IPS-11a (cell line): ENCODE results near the gene PROM1.
A peak's percentile ranks its signal among the peaks of the same experiment; 100 is the strongest.

Source experiments
- H3K4me3 ChIP-seq: one replicate; pipeline ENCODE4 v1.5.1; 2013; ENCODE audit warnings: low read depth, low read length, control low read depth

PROM1 gene

DNA sequence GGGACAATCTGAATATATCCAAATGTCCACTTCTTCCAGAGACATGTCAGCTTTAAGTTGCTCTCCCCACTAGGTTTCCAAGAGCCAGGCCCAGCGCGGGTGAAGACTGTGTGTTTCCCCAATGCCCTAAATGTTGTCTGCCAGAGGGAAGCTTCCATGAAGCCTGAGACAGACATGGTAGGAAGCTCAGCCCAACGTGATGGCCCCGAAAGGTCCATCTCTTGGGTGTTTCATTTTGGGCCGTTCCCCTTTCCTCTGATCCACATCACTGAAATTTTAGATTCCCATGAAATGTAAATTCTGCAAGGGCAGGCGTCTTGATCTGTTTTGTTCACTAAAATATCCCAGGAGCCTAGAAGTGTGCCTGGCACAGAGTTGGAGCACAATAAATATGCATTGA is 25.4 kb upstream of the PROM1 start:
- H3K4me3 ChIP-seq = no peak overlapping the region

DNA sequence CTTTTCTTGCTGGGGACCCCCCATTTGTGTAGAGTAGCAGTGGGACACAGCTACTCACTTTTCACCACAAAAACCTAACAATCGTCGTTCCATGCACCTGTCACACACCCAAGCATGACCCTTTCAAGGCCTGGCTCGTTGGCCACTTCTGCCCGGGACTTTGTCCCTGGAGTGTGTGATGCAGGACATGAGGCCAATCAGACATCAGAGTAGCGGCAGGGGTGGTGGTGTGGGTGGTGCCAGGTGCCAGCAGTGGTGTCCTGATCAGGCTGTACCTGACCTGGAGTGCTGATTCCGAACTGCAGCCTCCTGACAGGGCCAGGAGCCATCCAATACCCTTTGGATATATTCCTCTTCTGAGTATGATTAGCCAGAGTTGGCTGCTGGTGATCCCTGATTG is 23.1 kb upstream of the PROM1 start:
- H3K4me3 ChIP-seq = no peak overlapping the region

DNA sequence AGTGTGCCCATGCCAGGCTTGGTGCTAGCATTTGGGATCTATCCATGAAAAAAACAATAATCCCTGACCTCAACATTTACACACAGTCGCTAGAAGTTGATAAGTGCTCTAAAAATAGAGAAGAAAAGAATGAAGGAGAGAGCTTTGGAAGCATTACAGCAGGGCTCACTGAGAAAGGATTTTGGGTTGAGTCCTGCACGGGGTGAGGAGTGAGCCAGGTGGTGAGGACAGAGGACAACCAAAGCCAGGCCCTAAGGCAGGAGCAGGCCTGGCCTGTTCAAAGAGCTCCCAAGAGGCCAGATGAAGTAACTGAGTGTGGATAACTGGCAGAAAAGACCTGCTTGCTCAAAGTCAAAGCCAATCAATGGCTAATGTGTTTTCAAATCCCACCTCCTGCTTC is 20.7 kb upstream of the PROM1 start:
- no peak overlapping the region for H3K4me3 ChIP-seq

DNA sequence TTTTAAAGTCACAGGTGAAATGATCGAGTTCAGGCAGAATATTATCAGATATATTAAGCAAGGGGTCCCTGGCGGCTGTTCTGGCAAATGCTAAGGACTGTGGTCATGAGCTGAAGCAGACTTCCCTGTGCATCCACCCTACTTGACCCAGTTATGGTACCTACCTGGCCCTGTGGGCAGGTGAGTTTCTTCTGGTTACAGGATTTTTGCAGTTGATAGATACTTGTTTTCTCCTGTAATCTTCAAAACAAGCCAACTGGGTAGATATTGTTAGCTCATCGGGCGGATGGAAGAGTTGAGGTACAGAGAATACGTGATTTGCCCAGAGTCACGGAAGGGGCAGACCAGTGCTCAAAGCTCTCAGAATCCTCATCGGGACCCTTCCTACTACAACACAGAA is 18.5 kb upstream of the PROM1 start:
- no peak overlapping the region for H3K4me3 ChIP-seq

DNA sequence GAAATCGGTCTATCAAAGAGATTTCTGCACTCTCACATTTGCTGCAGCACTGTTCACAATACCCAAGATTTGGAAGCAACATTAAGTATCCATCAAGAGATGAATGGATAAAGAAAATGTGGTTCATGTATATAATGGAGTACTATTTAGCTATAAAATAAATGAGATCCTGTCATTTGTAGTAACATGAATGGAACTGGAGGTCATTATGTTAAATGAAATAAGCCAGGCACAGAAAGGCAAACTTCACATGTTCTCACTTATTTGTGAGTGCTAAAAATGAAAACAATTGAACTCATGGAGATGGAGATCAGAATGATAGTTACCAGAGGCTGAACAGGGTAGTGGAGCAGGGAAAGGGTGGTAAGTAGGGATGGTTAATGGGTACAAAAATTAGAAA is 17.0 kb upstream of the PROM1 start:
- no peak overlapping the region for H3K4me3 ChIP-seq

DNA sequence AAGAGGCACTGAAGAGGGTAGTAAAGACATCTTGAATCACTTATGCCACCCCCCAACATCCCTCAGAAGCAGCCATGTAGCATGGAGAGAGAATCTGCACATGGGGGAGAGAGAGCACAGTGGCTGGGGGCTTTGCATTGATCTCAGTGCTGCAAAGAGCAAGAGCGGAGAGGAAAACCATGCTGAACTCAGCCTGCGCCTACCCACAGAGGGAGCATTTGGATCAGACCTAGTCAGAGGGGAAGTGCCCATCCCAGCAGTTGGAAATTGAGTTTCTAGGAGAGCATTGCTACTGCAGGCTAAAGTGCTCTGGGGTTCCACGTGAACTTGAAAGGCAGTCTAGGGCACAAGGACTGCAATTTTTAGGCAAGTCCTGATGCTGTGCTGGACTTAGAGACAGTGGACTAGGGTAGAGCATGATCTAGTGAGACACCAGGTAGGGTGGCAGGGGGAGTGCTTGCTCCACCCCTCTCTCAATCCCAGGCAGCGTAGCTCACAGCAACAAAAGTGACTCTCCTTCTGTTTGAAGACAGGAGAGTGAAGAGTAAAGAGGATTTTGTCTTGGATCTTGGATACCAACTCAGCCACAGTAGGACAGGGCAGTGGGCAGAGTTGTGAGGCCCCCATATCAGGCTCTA is 9.0 kb upstream of the PROM1 start:
- no peak overlapping the region for H3K4me3 ChIP-seq

DNA sequence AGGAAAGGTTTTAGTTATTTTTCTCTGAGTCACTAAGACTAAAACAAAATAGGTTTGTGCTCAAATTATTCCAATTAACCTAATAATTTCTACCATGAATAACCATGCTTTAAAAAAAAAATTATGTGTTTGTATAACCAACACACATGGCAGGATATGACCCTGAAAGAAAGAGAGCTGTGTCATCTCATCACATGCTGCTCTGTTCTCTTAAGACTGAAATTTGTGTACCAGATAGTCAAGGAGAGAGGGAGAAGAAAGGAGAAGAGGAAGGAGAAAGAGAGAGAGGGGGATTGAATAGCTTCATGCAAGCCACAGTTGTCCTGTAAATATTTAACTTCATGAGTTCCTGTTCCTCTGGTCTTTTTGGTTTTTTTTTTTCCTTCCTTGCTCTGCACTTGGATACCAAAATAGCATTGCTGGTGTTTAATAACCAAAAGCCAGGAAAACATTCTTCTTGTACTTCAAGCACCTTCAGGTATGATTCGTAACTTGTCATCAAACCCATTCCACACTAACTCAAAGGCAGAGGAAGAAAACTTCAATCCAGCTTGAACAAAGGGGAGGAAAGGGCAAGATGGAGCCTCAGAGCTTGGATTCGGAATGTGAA is 6.4 kb upstream of the PROM1 start:
- no peak overlapping the region for H3K4me3 ChIP-seq

DNA sequence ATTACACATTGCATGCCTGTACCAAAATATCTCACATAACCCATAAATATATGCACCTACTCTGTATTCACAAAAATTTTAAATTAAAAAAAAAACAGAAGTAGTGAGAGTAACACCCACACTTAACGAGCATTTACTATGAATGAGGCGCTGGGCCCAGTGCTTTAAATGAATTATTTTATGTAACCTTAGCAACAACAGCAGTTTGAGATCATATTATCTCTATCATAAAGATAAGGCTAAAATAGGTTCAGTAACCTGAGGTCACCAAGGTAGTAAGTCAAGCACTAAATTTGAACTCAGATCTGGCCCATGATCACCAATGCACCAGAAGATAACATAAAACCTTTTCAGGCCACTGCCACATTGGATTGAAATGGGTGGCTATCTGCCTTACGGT is 5.3 kb upstream of the PROM1 start:
- H3K4me3 ChIP-seq = no peak overlapping the region

DNA sequence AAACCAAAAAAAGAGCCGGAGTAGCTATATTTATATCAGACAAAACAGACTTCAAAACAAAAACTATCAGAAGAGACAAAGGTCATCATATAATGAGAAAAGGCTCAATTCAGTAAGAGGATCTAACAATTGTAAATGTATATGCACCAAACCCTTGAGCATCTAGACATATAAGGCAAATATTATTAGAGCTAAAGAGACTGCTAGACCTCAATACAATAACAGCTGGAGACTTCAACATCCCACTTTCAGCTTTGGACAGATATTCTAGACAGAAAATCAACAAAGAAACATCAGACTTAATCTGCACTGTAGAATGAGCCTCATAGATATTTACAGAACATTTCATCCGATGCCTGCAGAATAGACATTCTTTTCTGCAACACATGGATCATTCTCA is 4.8 kb upstream of the PROM1 start:
- no peak overlapping the region for H3K4me3 ChIP-seq

DNA sequence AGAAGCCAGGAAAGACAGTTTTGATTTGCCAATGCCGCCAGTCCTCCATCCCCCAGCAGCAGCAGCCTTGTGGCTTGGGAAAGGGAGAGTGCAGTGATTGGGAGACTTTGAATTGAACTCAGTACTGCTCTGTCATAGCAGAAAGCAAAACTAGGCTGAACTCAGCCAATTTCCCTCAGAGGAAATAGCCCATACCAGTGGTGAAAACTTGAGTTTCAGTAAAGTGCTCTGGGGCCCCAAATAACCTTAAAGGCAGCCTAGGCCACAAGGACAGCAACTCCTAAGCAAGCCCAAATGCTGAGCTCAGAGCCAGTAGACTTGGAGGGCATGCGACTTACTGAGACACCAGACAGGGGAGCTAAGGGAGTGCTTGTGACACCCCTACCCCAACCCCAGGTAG is 2.0 kb upstream of the PROM1 start:
- no peak overlapping the region for H3K4me3 ChIP-seq

DNA sequence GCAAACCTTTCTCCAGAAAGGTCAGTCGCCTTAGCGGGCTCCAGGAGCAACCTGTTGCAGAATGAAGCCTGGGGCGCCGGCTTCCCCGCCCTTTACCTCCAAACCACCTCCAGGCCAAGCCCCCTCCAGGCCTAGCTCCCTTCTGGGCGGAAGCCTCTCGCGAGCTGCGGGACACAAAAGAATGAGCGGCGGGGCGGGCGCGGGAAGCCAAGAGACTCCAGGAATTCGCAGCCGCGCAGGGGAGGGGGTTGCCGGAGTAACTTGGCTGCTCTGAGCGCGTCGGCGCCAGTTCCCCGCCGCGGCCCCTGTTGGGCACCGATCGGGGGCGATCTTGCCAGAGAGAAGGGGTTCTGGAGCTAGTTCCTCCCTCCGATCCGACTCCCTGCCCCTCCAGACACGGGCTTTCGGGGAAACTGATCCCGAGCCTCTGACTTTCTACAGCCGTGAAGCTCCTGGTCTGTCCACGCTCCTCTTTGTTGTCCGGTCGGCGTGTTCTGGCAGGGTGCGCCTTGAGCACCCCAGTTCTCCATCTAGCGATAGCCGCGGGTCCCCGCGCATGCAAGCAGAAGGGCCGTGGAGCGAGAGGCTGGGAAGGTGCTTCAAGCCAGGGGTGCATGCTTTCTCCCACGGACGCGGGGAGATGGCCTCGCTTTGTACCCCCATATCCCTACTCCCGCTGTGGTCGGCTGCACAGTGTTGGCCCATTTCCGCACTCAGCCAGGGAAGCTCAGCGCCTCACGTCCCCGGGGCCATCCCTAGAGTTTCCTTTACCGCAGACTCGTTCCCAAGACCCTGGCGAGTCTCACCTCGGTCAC is 1.2 kb downstream of the PROM1 start:
- peak overlapping the region; percentile 79 for H3K4me3 ChIP-seq

DNA sequence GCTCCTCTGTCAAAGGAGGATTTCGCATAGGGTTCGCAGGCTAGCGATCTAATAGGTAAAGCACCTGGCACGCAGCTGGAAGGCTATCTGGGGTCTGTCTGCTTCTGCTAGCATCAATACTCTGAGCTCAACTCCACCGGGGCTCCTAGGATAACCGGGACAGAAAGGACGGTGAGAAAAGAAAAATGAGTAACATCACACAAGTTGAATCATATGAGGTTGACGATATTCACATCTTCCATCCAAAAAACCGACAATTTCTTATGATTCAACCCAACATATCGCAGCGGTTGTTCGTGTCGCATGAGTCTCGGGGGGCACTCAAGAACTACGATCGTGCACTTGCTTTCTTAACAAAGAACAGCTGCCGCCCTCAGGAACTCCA is 1.8 kb downstream of the PROM1 start:
- H3K4me3 ChIP-seq = peak overlapping the region; percentile 79

DNA sequence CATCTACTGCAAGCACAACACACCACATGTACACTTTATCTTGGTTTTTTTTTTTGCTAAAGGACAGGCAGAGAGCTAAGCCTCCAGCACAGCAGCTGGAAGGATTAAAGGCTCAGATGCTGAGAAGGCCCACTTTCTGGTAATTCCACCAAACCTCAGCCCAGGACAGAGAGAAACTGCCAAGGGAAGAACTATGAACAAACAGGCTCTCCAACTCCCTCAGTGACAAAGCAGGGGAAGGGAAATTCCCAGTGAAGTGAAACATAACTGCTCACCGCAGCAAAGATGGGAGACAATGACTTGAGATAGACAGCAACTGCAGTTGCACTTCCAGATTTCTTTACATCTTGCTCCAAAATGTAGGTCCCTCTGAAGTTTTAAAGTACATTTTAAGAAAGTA is 4.8 kb downstream of the PROM1 start:
- H3K4me3 ChIP-seq = no peak overlapping the region

DNA sequence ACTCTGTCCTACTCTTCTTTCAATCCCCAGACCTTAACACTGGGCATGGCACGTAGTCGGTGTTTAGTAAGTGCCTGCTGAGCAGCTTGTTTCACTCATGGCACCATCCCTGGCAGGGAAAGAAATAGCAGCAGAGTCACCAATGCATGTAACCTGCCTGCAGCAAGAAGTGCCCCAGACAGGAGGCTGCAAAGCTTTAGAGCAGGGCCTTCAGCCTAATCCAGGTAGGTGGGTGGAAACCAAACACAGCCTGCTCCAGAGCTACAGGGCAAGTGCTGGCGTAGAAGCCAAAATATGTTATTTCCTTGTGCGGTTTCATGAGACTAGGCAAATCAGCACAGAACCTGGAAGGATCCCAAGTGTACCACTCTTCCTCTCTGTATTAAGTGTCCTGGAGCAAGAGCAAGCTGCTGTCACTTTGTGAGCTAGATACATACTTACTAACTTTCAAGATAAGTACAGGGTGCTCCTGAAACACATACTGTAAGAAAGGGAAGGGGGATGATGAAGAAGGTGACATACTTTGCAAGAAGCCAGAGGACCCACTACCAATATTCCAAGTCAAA is 5.5 kb downstream of the PROM1 start:
- H3K4me3 ChIP-seq = no peak overlapping the region

DNA sequence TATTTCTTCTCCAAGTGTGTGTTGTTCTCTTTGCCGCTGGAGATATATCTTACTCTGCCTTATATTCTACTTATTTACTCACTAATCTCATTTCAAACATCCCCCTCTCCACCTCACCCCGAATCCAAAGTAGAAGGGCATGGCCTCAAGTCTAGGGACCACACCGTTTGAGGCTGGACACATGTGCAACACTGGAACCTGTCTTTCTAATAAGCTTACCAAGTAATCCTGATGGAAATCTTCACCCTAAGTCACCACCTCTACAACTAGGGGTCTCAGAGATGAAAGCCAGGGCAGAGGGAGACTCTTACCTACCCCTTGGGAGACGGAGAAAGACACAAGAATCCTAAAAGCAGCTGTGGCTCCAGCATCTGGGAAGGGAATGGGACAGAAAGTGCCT is 6.0 kb downstream of the PROM1 start:
- H3K4me3 ChIP-seq = no peak overlapping the region

DNA sequence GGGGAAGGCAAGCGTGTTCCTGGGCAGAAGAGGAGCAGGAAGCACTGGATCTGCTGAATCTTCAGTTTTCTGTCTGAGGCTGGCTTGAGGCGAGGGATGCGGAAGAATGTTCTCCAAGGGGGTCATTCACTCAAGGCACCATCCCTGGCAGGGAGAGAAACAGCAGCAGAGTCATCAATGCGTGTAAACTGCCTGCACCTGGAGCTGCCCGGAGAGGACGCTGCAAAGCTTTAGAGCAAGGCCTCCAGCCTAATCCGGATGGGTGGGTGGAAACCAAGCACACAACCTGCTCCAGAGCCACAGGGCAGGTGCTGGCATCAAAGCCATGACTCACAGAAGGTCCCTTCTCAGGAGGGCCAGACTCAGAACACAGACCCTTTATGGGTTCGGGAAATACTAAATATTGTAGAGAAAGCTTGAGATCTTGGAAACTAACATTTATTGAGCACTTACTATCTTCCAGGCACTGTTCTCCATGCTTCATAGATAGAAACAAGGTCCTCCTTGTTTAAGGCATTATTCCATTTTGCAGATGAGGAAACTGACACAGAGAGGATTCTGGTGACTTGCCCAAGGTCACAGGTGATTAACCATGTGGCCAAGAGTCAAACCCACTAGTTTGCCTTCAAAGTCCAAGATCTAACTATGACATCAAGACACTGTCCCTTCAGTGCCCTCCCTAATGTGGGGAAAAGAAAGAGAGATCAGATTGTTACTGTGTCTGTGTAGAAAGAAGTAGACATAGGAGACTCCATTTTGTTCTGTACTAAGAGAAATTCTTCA is 7.7 kb downstream of the PROM1 start:
- H3K4me3 ChIP-seq = no peak overlapping the region

DNA sequence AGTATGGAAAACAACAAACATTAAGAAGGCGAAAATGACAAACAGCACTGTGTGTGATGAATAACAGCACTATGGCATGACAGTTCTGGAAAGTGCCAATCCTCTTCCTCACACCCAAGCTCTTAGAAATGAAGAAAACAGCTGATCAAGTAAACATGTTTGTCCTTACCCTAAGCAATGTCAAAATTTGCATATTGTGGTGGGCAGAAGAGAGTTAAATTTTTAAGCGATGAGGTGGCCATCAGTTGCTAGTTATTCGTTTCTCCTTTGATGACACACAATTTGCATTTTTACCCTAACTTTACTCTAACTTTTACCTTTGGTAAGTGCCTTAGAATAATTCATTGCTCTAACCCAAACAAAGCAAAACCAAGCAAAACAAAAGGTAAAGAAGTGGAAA is 8.8 kb downstream of the PROM1 start:
- H3K4me3 ChIP-seq = no peak overlapping the region

DNA sequence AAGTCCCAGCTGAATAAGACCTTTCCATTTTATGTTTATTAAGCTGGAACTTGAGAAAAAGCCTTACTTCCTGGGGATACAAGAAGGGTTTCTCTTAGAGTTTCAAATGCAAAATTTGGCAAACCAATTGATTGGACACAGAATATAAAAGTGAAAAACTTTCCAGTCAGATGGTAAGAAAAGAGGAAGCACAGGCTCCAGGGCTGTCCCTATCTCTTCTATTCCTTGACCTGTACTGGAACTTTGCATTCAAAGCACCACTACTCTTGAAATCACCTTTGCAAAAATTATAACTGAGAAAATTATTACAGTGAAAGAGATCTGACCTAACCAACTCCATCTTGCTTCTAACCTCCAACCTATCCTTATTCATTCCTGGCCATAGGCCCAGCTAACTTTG is 11.7 kb downstream of the PROM1 start:
- H3K4me3 ChIP-seq = no peak overlapping the region

DNA sequence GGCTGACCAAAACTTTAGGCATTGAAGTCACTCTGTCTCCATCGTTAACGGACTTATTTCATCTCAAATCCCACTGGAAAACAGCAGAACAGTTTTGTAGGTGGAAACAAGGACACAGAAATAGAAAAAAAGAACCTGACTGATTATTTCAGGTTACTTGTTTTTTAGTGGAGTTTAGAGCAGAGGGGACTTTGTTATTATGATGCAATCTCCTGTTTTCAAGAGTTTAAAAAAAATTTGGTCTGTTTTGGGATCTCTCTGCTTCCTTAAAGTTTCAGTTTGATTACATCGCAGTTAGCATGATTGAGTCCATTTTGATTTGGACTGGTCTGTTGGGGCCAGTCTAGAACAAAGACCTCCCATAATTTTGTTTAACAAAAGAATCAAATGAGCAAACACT is 13.6 kb downstream of the PROM1 start:
- H3K4me3 ChIP-seq = no peak overlapping the region

DNA sequence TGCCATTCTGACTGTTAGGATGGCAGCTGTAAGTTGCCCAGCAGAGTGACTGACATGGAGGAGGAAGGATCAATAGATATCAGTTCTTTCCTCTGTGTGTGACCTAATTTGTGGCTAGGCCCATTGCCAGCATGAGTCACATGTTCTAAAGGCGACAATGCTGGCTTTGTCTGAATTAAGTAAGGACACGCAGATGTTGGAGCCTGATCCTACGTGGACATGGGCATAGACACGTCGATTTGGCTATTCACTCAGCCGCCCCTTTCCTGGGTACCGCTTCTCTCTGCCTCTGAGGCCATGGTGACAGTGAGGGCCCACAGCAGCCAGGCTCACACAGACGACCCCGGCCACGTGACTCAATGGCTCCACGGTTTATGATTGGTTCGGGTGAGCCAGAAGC is 16.3 kb downstream of the PROM1 start:
- no peak overlapping the region for H3K4me3 ChIP-seq

DNA sequence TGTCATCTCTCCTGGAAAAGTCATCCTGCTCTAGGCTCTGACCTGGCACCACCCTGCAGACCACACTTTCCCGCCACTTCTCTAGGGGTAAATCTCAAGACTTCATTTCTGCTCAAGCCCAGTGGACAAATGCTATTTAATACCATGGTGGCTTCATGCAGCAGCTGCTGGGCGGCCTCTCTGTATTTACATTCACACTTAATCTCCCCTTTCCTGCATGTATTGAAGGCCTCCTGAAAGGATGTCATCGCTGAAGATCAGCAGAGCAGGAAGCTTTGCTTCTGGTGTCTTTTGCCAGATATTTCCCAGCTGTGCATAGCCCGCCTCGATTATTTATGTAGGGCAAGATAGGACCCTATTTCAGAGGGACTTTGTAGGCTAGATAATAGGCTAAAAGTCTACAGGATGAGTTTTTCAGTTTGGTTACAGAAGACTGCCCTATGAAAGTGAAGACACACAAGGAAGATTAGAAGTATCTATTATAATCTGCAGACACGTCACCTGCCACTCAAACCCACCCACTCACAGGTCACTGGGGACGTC is 17.2 kb downstream of the PROM1 start:
- no peak overlapping the region for H3K4me3 ChIP-seq
